IPS DF 4.7 (cell line): ENCODE data around the gene HTT-AS.
"Not testable (repeated sequence)": the region's sequence is repeated elsewhere in the genome, so short reads cannot be mapped to it uniquely, and the experiment has no call there.

Source experiments
- DNase-seq: peaks from one replicate; pipeline ENCODE4 v3.0.0-alpha.2; 2013; ENCODE audit warnings: low spot score; ENCODE audit errors: extremely low read depth

HTT-AS gene

GRCh38 chr4:3051141-3051897 lies 23.0 kb downstream of the HTT-AS start:
- not testable (repeated sequence) for DNase-seq

GRCh38 chr4:3047464-3048286 lies 26.7 kb downstream of the HTT-AS start:
- peak; percentile 25 for DNase-seq

- DNase-seq = no peak
Observed at GRCh38 chr4:3046623-3047022, 27.7 kb downstream of the HTT-AS start.

- no peak for DNase-seq
Observed at GRCh38 chr4:3046162-3046561, 28.2 kb downstream of the HTT-AS start.

GRCh38 chr4:3044870-3045819 lies 29.2 kb downstream of the HTT-AS start:
- no peak for DNase-seq

GRCh38 chr4:3043282-3044020 lies 30.9 kb downstream of the HTT-AS start:
- no peak for DNase-seq

GRCh38 chr4:3042226-3042625 lies 32.1 kb downstream of the HTT-AS start:
- no peak for DNase-seq

GRCh38 chr4:3041192-3042142 lies 32.9 kb downstream of the HTT-AS start:
- no peak for DNase-seq

GRCh38 chr4:3040452-3041191 lies 33.7 kb downstream of the HTT-AS start:
- DNase-seq = no peak

- DNase-seq = no peak
Observed at GRCh38 chr4:3039706-3040366, 34.5 kb downstream of the HTT-AS start.

- DNase-seq = no peak
Observed at GRCh38 chr4:3037957-3038461, 36.3 kb downstream of the HTT-AS start.

- DNase-seq = no peak
Observed at GRCh38 chr4:3036131-3036952, 38.0 kb downstream of the HTT-AS start.

GRCh38 chr4:3035674-3036073 lies 38.7 kb downstream of the HTT-AS start:
- no peak for DNase-seq

GRCh38 chr4:3035249-3035648 lies 39.1 kb downstream of the HTT-AS start:
- DNase-seq = no peak

- DNase-seq = no peak
Observed at GRCh38 chr4:3034231-3034630, 40.1 kb downstream of the HTT-AS start.

GRCh38 chr4:3031357-3032082 lies 42.8 kb downstream of the HTT-AS start:
- DNase-seq = no peak
